ENCODE data around the gene RAMP2. TPM values are rescaled to one million over a fixed set of nuclear protein-coding genes. Genes with fewer than 3 reads are reported as not detected.

Gene RAMP2
- total and polyA plus RNA-seq, 2 of the 13 experiments (the other 11 are each of a cell fraction or from before 2014, with no cell fraction given): 1.4 to 5.2 TPM

GRCh38 chr17:42720996-42721583, 39.9 kb upstream of the RAMP2 start (continued):
- TF ChIP-seq REPIN1 (CRISPR knock-in tag; IDR thresholded peaks at IDR 0.05; ENCODE audit: borderline replicate concordance, low read depth): peak; percentile 54; the same call in 1 of the 2 replicates
- no peak for TF ChIP-seq ZNF660 (CRISPR knock-in tag; IDR thresholded peaks at IDR 0.05; ENCODE audit: borderline replicate concordance, low read depth)
- TF ChIP-seq ZGPAT (CRISPR knock-in tag; IDR thresholded peaks at IDR 0.05): 0 out of 2 replicates have a peak, but pooled peaks have one; percentile 31
- peak in 1 of 2 experiments; percentile 70; a peak in 1 of 4 replicates for TF ChIP-seq HMGXB4 (CRISPR knock-in tag; IDR thresholded peaks at IDR 0.05; ENCODE audit: borderline replicate concordance in 1 of 2, low read depth in 1 of 2)
- no peak for TF ChIP-seq ZFAT (CRISPR knock-in tag; conservative IDR thresholded peaks at IDR 0.05)
- peak; percentile 42; the same call in 1 of the 2 replicates for TF ChIP-seq KDM5A (IDR thresholded peaks at IDR 0.05; ENCODE audit: borderline replicate concordance, low read length)
- TF ChIP-seq LRRFIP1 (CRISPR knock-in tag; conservative IDR thresholded peaks at IDR 0.05): no peak
- no peak for TF ChIP-seq ZNF383 (CRISPR knock-in tag; IDR thresholded peaks at IDR 0.05; ENCODE audit: borderline replicate concordance)
- TF ChIP-seq SAP130 (CRISPR knock-in tag; IDR thresholded peaks at IDR 0.05; ENCODE audit: low read depth): peak; percentile 63
- no peak for TF ChIP-seq BATF2 (CRISPR knock-in tag; IDR thresholded peaks at IDR 0.05)
- TF ChIP-seq PAWR (CRISPR knock-in tag; IDR thresholded peaks at IDR 0.05; ENCODE audit: borderline replicate concordance): no peak
- TF ChIP-seq CTCF (CRISPR knock-in tag; IDR thresholded peaks at IDR 0.05): peak; percentile 86
- no peak for TF ChIP-seq EHMT2 (IDR thresholded peaks at IDR 0.05; ENCODE audit: borderline replicate concordance, low read depth, low read length)
- TF ChIP-seq SMAD3 (CRISPR knock-in tag; IDR thresholded peaks at IDR 0.05): peak; percentile 73; the same call in 1 of the 2 replicates
- TF ChIP-seq FOXK1 (CRISPR knock-in tag; IDR thresholded peaks at IDR 0.05; ENCODE audit: borderline replicate concordance, low read depth): peak; percentile 53; the same call in 1 of the 2 replicates
- TF ChIP-seq ZNF136 (CRISPR knock-in tag; IDR thresholded peaks at IDR 0.05; ENCODE audit: low read depth): 0 out of 2 replicates have a peak, but pooled peaks have one; percentile 30
- no peak for TF ChIP-seq ZNF275 (CRISPR knock-in tag; IDR thresholded peaks at IDR 0.05; ENCODE audit: borderline replicate concordance)
- TF ChIP-seq MIER3 (CRISPR knock-in tag; IDR thresholded peaks at IDR 0.05; ENCODE audit: borderline replicate concordance): peak; percentile 43; the same call in 1 of the 2 replicates
